ENCODE data around the gene MAPK7.

- TF ChIP-seq RAD21 (IDR thresholded peaks at IDR 0.05; ENCODE audit: insufficient read depth, low read depth, low read length): no peak
- TF ChIP-seq TBL1XR1 (IDR thresholded peaks at IDR 0.05; ENCODE audit: low read depth, low read length): no peak
- TF ChIP-seq CTCF (IDR thresholded peaks at IDR 0.05 in 2 of 3, conservative IDR thresholded peaks at IDR 0.05 in 1 of 3; ENCODE audit: control insufficient read depth in 2 of 3, extremely low read depth in 1 of 3, insufficient read depth in 1 of 3, low read depth in 3 of 3, low read length in 3 of 3): no peak
- TF ChIP-seq POLR2A (IDR thresholded peaks at IDR 0.05; ENCODE audit: low read depth, low read length): no peak
- no peak for TF ChIP-seq PBX3 (IDR thresholded peaks at IDR 0.05; ENCODE audit: insufficient replicate concordance, low read depth, low read length)
- TF ChIP-seq MXI1 (IDR thresholded peaks at IDR 0.05; ENCODE audit: low read depth, low read length): no peak
- no peak for TF ChIP-seq ZSCAN29 (IDR thresholded peaks at IDR 0.05)
- no peak for TF ChIP-seq REST (IDR thresholded peaks at IDR 0.05; ENCODE audit: low read depth, low read length)
- no peak for TF ChIP-seq POLR2AphosphoS2 (IDR thresholded peaks at IDR 0.05; ENCODE audit: low read depth, low read length)
- TF ChIP-seq SIX5 (IDR thresholded peaks at IDR 0.05; ENCODE audit: low read depth, low read length, severe bottlenecking): no peak
- no peak for TF ChIP-seq ESRRA (IDR thresholded peaks at IDR 0.05; ENCODE audit: low read length)
- TF ChIP-seq SRF (IDR thresholded peaks at IDR 0.05; ENCODE audit: low read depth in 2 of 2, low read length in 2 of 2): no peak
Measured at GRCh38 chr17:19343671-19344151, 34.6 kb upstream of the MAPK7 start.
